HEK293T (cell line): ENCODE measurements around the gene C1QTNF3.

ENCODE experiments used
- CTCF ChIA-PET: fragments of 350-600 bp; formaldehyde crosslinking; extraction: SDS; loops from one replicate; lab custom pipeline; 2021; ENCODE audit warnings: antibody characterized with exemption, inconsistent platforms; lab: Yijun Ruan, JAX
- POLR2A ChIA-PET: fragments of 350-600 bp; formaldehyde crosslinking; extraction: SDS; loops from one replicate; lab custom pipeline; 2020; ENCODE audit warnings: antibody characterized with exemption, inconsistent platforms; lab: Yijun Ruan, JAX
- DNase-seq: peaks from one replicate; pipeline ENCODE4 v3.0.0; 2012; ENCODE audit warnings: mixed read lengths; ENCODE audit errors: extremely low spot score
- ARNT ChIP-seq: fragments of 450-650 bp; IDR thresholded peaks from 2 replicates; pipeline ENCODE4 v1.6.1; 2017; ENCODE audit warnings: mild to moderate bottlenecking
- BHLHE40 ChIP-seq: fragments of 450-650 bp; IDR thresholded peaks from 2 replicates; pipeline ENCODE4 v1.6.1; 2016; ENCODE audit warnings: mild to moderate bottlenecking, moderate library complexity, borderline replicate concordance
- CTBP1 ChIP-seq: fragments of 450-650 bp; IDR thresholded peaks from 2 replicates; pipeline ENCODE4 v1.6.1; 2016; ENCODE audit warnings: borderline replicate concordance
- ELF4 ChIP-seq: fragments of 450-650 bp; IDR thresholded peaks from 2 replicates; pipeline ENCODE4 v1.6.1; 2017; ENCODE audit warnings: antibody characterized with exemption
- FOXA1 ChIP-seq: fragments of 450-650 bp; IDR thresholded peaks from 2 replicates; pipeline ENCODE4 v1.6.1; 2016; ENCODE audit warnings: mild to moderate bottlenecking
- FOXK2 ChIP-seq: fragments of 450-650 bp; IDR thresholded peaks from 2 replicates; pipeline ENCODE4 v1.6.1; 2016; ENCODE audit warnings: mild to moderate bottlenecking
- FOXM1 ChIP-seq: fragments of 450-650 bp; IDR thresholded peaks from 2 replicates; pipeline ENCODE4 v1.6.1; 2017; ENCODE audit warnings: mild to moderate bottlenecking, borderline replicate concordance
- HDGF ChIP-seq: fragments of 450-650 bp; IDR thresholded peaks from 2 replicates; pipeline ENCODE4 v1.6.1; 2017; ENCODE audit warnings: antibody characterized with exemption, borderline replicate concordance
- L3MBTL2 ChIP-seq: fragments of 450-650 bp; conservative IDR thresholded peaks from 2 replicates; pipeline ENCODE4 v1.6.1; 2016; ENCODE audit warnings: mild to moderate bottlenecking
- LEF1 ChIP-seq: fragments of 450-650 bp; IDR thresholded peaks from 2 replicates; pipeline ENCODE4 v1.6.1; 2017; ENCODE audit warnings: mild to moderate bottlenecking, borderline replicate concordance
- NFRKB ChIP-seq: fragments of 450-650 bp; IDR thresholded peaks from 2 replicates; pipeline ENCODE4 v1.6.1; 2016; ENCODE audit warnings: mild to moderate bottlenecking, moderate library complexity
- SP1 ChIP-seq: fragments of 450-650 bp; IDR thresholded peaks from 2 replicates; pipeline ENCODE4 v1.6.1; 2017
- SUZ12 ChIP-seq: fragments of 450-650 bp; IDR thresholded peaks from 2 replicates; pipeline ENCODE4 v1.6.1; 2016; ENCODE audit warnings: mild to moderate bottlenecking
- TARDBP ChIP-seq: fragments of 450-650 bp; IDR thresholded peaks from 2 replicates; pipeline ENCODE4 v1.6.1; 2016
- ZNF384 ChIP-seq: fragments of 450-650 bp; IDR thresholded peaks from 2 replicates; pipeline ENCODE4 v1.6.1; 2016
- TF ChIP-seq, protein P1 (sequence below): fragments of 450-650 bp; IDR thresholded peaks from 2 replicates; pipeline ENCODE4 v1.6.1; 2016

Gene C1QTNF3

DNA sequence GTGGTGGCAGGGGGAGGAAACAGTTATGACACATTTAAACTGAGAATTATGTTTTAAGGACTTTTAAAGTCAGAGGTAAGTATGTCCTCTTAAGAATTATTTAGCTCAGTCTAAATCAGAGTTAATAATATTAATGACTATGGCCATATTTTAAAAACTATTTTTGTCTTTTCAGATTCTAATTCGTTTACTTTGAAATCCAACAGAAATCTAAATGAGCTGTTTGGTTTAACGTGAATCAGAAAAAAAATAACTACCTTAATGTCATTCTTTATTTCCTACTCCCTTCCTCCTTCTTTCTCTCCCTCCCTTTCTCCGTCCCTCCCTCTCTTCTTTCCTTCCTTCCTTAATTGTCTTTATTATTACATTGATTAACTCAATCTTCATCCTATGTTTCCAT, 14.7 kb downstream of the C1QTNF3 start:
- ChIA-PET CTCF (no interaction called here), POLR2A (no interaction called here)
- no peak for DNase-seq
- no peak for TF ChIP-seq FOXA1
- no peak for TF ChIP-seq FOXM1
- TF ChIP-seq FOXK2 = no peak
- no peak for TF ChIP-seq LEF1
- no peak for TF ChIP-seq SP1
- TF ChIP-seq NFRKB = no peak
- TF ChIP-seq ZNF384 = no peak
- no peak for TF ChIP-seq BHLHE40
- TF ChIP-seq L3MBTL2 = no peak
- no peak for TF ChIP-seq CTBP1
- TF ChIP-seq HDGF = no peak
- no peak for TF ChIP-seq TARDBP
- no peak for TF ChIP-seq ELF4
- TF ChIP-seq, protein P1, sequence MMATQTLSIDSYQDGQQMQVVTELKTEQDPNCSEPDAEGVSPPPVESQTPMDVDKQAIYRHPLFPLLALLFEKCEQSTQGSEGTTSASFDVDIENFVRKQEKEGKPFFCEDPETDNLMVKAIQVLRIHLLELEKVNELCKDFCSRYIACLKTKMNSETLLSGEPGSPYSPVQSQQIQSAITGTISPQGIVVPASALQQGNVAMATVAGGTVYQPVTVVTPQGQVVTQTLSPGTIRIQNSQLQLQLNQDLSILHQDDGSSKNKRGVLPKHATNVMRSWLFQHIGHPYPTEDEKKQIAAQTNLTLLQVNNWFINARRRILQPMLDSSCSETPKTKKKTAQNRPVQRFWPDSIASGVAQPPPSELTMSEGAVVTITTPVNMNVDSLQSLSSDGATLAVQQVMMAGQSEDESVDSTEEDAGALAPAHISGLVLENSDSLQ = no peak
- no peak for TF ChIP-seq ARNT
- TF ChIP-seq SUZ12 = no peak

DNA sequence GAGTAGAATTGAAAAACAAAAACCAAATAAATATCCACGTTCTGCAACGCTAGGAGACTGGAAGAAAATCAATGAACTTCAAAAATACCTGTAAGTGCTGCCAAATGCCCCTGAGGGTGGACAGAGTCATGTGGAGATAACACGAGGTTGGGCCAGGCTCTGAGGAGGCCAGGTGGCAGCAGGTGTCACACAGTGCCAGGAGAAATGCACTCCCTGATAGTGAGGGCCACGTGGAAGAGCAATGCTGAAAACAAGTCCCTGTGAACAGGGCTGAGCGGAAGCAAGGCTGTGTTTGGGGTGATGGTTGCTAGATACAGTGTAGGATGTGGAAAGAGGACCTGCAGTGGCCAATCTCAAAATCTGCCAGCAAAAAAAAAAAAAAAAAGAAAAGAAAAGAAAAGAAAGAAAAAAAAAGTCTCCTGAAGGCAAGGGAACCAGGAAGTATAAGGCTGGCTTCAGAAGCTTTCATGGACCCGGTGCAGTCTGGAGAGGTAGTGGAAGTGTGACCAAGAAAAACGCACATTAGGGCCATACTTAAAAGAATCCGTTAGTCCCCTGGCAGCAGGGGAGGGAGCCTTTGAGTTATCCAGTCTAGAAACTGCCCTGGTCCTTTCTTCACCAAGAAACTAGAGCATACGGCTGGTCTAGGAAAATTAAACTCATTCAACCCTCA, 16.8 kb downstream of the C1QTNF3 start:
- TF ChIP-seq ARNT = no peak
- no peak for TF ChIP-seq HDGF
- no peak for TF ChIP-seq FOXK2
- TF ChIP-seq TARDBP = no peak
- TF ChIP-seq SP1 = no peak
- TF ChIP-seq NFRKB = no peak
- TF ChIP-seq FOXM1 = no peak
- no peak for TF ChIP-seq SUZ12
- no peak for TF ChIP-seq LEF1
- TF ChIP-seq, protein P1 = no peak
- no peak for TF ChIP-seq L3MBTL2
- TF ChIP-seq BHLHE40 = no peak
- no peak for TF ChIP-seq ELF4
- TF ChIP-seq ZNF384 = no peak
- TF ChIP-seq FOXA1 = no peak
- CTCF ChIA-PET = no interaction called here
- DNase-seq = no peak
- POLR2A ChIA-PET = no interaction called here

DNA sequence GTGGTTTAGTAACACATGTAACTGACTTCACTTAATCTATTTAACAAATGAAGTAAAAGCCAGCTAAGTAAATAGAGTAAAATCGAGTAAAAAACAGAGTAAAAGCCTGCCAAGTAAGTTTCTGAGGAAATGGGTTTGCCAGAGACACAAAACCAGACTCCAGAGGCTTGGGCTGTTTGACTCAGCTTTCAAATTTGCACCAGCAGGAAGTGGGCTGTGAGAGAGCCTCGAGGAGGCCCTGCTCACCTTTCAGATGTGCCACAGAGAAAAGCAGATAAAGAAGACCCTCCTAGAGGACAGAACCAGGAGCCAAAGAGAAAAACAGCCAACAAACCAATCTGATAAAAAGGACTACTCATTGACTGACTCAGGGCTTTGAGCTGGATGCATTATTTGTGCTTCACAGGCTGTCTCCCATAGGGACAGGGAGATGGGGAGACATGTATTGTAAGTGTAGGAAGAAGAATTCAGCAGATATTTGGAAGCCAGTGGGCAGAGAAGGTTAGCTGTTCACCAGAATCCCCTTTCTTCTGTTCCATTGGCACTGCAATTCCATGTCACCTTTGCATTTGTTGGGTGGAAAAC, 20.8 kb downstream of the C1QTNF3 start:
- no peak for TF ChIP-seq NFRKB
- no peak for TF ChIP-seq ZNF384
- no peak for TF ChIP-seq FOXK2
- TF ChIP-seq SP1 = no peak
- TF ChIP-seq HDGF = no peak
- no peak for TF ChIP-seq LEF1
- no peak for TF ChIP-seq CTBP1
- TF ChIP-seq TARDBP = no peak
- TF ChIP-seq, protein P1 = no peak
- DNase-seq = no peak
- CTCF ChIA-PET = no interaction called here
- POLR2A ChIA-PET = interaction anchor here (1.9 kb wide), 1 partner anchor 14 kb away, joined by 10 read pairs; the partner anchor contains the start of gene AMACR

DNA sequence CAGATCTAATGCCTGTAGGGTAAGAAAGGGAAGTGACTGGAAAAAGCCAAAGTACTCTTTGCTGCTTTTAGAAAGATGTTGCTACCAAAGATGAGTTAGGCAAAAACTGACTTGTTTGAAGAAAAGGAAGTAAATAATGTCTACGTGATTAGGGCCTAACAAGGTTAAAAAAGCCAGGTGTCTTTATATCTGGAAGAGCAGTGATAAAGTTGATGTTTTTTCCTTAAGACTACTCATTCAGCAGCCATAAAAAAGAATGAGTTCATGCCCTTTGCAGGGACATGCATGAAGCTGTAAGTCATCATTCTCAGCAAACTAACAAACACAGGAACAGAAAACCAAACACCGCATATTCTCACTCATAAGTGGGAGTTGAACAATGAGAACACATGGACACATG, 21.7 kb downstream of the C1QTNF3 start:
- CTCF ChIA-PET = no interaction called here
- no peak for DNase-seq
- POLR2A ChIA-PET = no interaction called here
- no peak for TF ChIP-seq FOXA1
- TF ChIP-seq HDGF = no peak
- no peak for TF ChIP-seq CTBP1
- TF ChIP-seq L3MBTL2 = no peak

DNA sequence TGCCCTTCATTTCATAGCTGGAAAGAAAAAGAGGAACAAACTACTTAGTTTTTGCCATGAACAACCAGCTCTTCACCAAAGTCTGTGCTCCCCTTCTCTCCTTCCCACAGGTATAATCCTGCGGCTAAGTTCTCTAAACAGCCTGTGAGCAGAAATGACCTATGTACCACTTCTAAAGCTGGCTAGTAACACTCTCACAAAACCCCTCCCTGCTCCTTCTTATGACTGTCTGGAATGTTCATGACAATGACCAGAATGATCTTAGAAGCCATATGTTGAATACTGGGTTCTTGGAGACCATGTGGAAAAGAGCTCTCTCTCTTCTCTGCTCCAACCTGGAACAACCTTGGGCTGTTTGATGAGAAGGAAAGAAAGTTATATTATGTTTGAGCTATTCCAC, 22.3 kb downstream of the C1QTNF3 start:
- TF ChIP-seq, protein P1 = no peak
- TF ChIP-seq ELF4 = no peak
- TF ChIP-seq FOXM1 = no peak
- no peak for TF ChIP-seq LEF1
- no peak for TF ChIP-seq SUZ12
- no peak for TF ChIP-seq FOXA1
- TF ChIP-seq CTBP1 = no peak
- TF ChIP-seq FOXK2 = no peak
- no peak for TF ChIP-seq NFRKB
- no peak for TF ChIP-seq SP1
- TF ChIP-seq BHLHE40 = no peak
- no peak for TF ChIP-seq HDGF
- TF ChIP-seq ARNT = no peak
- no peak for TF ChIP-seq TARDBP
- no peak for TF ChIP-seq L3MBTL2
- no peak for TF ChIP-seq ZNF384
- ChIA-PET CTCF (no interaction called here), POLR2A (interaction anchor here (2.0 kb wide), 1 partner anchor 13 kb away, joined by 6 read pairs; the partner anchor contains the start of gene AMACR)
- DNase-seq = no peak
